Mesodermal cell (in vitro differentiated cells): ENCODE data around the gene RPA1.

Experiments
- H3K27ac ChIP-seq: 2 replicates; pipeline ENCODE4 v1.7.0; 2013; ENCODE audit warnings: mild to moderate bottlenecking, low read depth, low read length, moderate library complexity; ENCODE audit not compliant: severe bottlenecking
- H3K36me3 ChIP-seq: 2 replicates; pipeline ENCODE4 v1.7.1; 2013; ENCODE audit warnings: mild to moderate bottlenecking, low read length, moderate library complexity; ENCODE audit not compliant: control insufficient read depth, insufficient read depth
- H3K4me1 ChIP-seq: one replicate; pipeline ENCODE4 v1.7.1; 2013; ENCODE audit warnings: mild to moderate bottlenecking, low read length; ENCODE audit not compliant: insufficient read depth, control insufficient read depth, poor library complexity, severe bottlenecking
- H3K4me3 ChIP-seq: 2 replicates; pipeline ENCODE4 v1.7.0; 2013; ENCODE audit warnings: low read length, control low read depth, mild to moderate bottlenecking; ENCODE audit not compliant: insufficient read depth, poor library complexity, severe bottlenecking; ENCODE audit errors: extremely low read depth
- H3K9me3 ChIP-seq: 2 replicates; pipeline ENCODE4 v1.7.1; 2013; ENCODE audit warnings: mild to moderate bottlenecking, low read length, moderate library complexity; ENCODE audit not compliant: control insufficient read depth
- WGBS, 2 experiments: methylation state at CpG; one replicate each; pipeline ENCODE4 v1.1.5; 2013; ENCODE audit warnings: missing lambda C conversion rate in 2 of 2; ENCODE audit not compliant: insufficient coverage in 2 of 2; 5-methylcytosine and 5-hydroxymethylcytosine counted together

The RPA1 gene

DNA sequence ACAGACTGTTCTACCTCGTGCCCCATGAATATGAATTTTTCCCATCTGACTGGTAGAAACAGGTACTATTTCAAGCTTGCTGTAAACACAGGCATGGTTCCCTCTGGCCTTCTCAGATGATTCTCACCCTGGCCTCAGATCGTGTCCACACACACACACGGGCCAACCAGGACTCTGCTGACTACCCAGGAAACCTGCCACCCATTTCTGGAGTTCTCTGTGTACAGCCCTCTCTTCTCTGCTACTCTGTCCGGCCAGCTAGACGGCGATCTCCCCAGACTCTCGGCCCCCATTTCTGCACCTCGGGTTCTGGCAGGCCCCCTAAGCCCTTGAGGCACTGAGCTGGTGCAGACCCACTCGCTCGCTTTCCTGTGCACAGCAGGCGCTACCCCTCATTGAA lies 31.2 kb downstream of the RPA1 start:
- H3K4me1 ChIP-seq = no peaks in the 10 kb centered on the region
- no peaks in the 10 kb centered on the region for H3K9me3 ChIP-seq
- no peak overlapping the region for H3K4me3 ChIP-seq
- WGBS, 2 experiments = 96 to 97% methylated on average over 8 to 11 of the region's 11 CpGs
- peaks cover 33% of the 10 kb centered on the region for H3K36me3 ChIP-seq
- no peak overlapping the region for H3K27ac ChIP-seq

DNA sequence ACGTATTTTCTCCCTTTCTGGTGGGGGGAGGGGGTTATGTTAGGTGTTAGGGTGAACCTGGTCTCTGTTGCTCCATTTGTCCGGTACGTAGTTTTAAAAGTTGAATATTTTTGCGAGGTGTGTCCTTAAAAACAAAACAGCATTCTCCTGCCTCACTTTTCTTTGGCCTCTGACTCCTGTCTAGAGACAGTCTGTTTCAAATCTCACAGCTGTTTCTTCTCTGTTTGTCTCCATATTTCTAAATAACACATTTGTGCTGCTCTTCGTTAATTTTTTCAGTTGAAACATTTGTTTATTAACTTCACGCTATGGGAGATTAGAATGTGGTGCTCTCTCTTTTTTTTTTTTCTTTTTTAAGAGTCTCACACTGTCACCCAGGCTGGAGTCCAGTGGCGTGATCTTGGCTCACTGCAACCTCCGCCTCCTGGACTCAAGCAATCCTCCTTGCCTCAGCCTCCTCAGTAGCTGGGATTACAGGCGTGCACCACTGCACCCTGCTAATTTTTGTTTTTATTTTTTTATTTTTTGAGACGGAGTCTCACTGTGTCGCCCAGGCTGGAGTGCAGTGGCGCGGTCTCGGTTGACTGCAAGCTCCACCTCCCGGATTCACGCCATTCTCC lies 31.7 kb downstream of the RPA1 start:
- Histone ChIP-seq H3K27ac (no peak overlapping the region), H3K4me3 (no peak overlapping the region), H3K36me3 (peaks cover 32% of the 10 kb centered on the region), H3K9me3 (no peaks in the 10 kb centered on the region), H3K4me1 (no peaks in the 10 kb centered on the region)
- 97 to 100% methylated on average over 10 to 11 of the region's 16 CpGs for WGBS, 2 experiments

- peaks cover 45% of the 10 kb centered on the region for H3K36me3 ChIP-seq
- H3K27ac ChIP-seq = no peak overlapping the region
- WGBS, 2 experiments = 78 to 86% methylated on average over 9 to 10 of the region's 17 CpGs
- H3K4me1 ChIP-seq = no peaks in the 10 kb centered on the region
- H3K9me3 ChIP-seq = no peaks in the 10 kb centered on the region
- no peak overlapping the region for H3K4me3 ChIP-seq
Observed at GRCh38 chr17:1865252-1866037, 35.6 kb downstream of the RPA1 start.

GRCh38 chr17:1867307-1867706 lies 37.5 kb downstream of the RPA1 start:
- Histone ChIP-seq H3K9me3 (no peaks in the 10 kb centered on the region), H3K4me3 (no peak overlapping the region), H3K27ac (no peak overlapping the region), H3K36me3 (peaks cover 47% of the 10 kb centered on the region), H3K4me1 (no peaks in the 10 kb centered on the region)
- WGBS, 2 experiments = 83 to 94% methylated on average over 2 to 3 of the region's 3 CpGs

GRCh38 chr17:1868090-1868489 lies 38.3 kb downstream of the RPA1 start:
- Histone ChIP-seq H3K36me3 (peaks cover 55% of the 10 kb centered on the region), H3K4me1 (no peaks in the 10 kb centered on the region), H3K4me3 (no peak overlapping the region), H3K9me3 (no peaks in the 10 kb centered on the region), H3K27ac (no peak overlapping the region)
- WGBS, 2 experiments = 93 to 94% methylated on average over 8 of the region's 8 CpGs

DNA sequence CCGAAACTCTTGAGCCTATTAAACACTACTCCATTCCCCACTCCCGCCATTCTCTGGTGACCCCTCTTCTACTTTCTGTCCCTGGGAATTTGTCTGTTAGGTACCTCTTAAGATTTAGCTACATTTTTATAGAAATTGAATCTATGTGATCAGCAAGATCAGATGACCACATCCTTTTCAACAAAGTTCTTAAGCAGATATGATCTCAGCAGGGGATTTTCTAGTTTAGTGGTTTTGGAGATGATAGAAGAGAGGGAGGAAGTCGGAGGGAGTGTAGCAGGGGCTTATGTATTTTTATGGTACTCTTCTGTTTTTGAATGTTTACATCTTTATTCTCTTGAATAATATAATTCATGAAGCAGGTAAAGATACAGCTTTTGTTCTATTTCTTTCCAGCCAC lies 40.8 kb downstream of the RPA1 start:
- WGBS, 2 experiments = no CpG with 5 or more reads among the region's 3 CpGs
- H3K9me3 ChIP-seq = no peaks in the 10 kb centered on the region
- H3K4me3 ChIP-seq = no peak overlapping the region
- no peak overlapping the region for H3K27ac ChIP-seq
- no peaks in the 10 kb centered on the region for H3K4me1 ChIP-seq
- H3K36me3 ChIP-seq = peaks cover 74% of the 10 kb centered on the region

DNA sequence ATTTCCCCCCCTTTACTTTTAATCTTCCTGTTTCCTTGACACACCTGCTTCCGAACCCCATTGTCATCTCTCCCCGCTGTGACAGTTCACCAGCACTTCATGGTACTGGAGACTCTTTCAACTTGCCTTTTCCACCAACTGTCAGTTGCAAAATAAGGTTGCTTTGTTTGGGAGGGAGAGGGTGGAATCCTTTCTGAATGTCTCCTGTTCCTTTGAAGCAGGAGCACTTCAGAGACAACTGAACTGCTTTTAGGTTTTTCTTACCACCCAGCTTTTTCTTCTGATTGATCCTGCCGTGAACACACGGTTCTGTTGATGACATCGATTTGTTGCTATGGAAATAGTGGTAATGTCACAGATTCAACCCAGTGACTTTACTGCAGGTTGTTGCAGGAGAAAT lies 42.0 kb downstream of the RPA1 start:
- Histone ChIP-seq H3K36me3 (peaks cover 74% of the 10 kb centered on the region), H3K9me3 (no peaks in the 10 kb centered on the region), H3K4me1 (no peaks in the 10 kb centered on the region), H3K4me3 (no peak overlapping the region), H3K27ac (no peak overlapping the region)
- WGBS, 2 experiments = 60 to 100% methylated on average over 1 to 2 of the region's 5 CpGs

- Histone ChIP-seq H3K27ac (no peak overlapping the region), H3K36me3 (peaks cover 74% of the 10 kb centered on the region), H3K9me3 (no peaks in the 10 kb centered on the region), H3K4me3 (no peak overlapping the region), H3K4me1 (no peaks in the 10 kb centered on the region)
- 95 to 100% methylated on average over 11 to 12 of the region's 12 CpGs for WGBS, 2 experiments
Observed at GRCh38 chr17:1872254-1872653, 42.4 kb downstream of the RPA1 start.

DNA sequence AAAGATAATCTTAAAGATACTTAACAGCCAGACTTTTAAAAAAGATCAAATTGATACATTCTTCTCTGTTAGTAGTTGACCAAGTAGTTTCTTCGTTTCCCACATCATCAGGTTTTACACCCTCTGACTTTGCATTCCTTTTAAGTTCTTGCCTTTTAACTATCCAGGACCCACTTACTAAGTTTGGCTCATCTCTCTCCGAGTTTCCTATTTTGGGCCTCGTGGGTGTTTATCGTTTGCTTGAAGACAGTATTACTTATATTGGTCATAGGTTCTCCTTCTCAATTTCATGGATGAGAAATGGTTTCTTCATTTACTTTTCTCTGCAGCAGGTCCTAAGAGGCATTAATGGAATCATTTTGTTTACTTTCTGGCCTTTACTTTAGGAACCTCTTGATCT lies 43.2 kb downstream of the RPA1 start:
- Histone ChIP-seq H3K4me1 (no peaks in the 10 kb centered on the region), H3K27ac (no peak overlapping the region), H3K9me3 (no peaks in the 10 kb centered on the region), H3K4me3 (no peak overlapping the region), H3K36me3 (peaks cover 77% of the 10 kb centered on the region)
- 100% methylated on average over 1 of the region's 4 CpGs for WGBS, 2 experiments

DNA sequence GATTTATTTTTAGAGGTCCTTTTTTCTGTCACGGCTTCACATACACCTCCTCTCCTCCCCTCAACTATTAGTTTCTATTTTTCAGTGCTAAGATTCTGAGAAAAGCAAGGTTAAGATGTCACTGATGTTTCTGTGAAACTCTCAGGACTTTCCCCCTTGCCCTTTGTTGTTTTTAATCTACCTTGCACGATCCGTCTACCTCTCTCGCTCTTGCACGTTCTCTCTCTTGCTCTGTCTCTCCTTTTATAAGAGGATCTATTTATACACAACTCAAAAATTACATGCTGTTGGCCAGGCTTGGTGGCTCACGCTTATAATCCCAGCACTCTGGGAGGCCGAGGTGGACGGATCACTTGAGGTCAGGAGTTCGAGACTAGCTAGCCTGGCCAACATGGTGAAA lies 43.6 kb downstream of the RPA1 start:
- Histone ChIP-seq H3K27ac (no peak overlapping the region), H3K36me3 (peaks cover 81% of the 10 kb centered on the region), H3K9me3 (no peaks in the 10 kb centered on the region), H3K4me1 (no peaks in the 10 kb centered on the region), H3K4me3 (no peak overlapping the region)
- WGBS, 2 experiments = 96 to 98% methylated on average over 8 of the region's 9 CpGs

GRCh38 chr17:1875597-1875996 lies 45.8 kb downstream of the RPA1 start:
- 85% methylated on average over 2 of the region's 4 CpGs; no CpG with 5 or more reads in 1 of the 2 experiments for WGBS, 2 experiments
- peaks cover 4% of the 10 kb centered on the region for H3K4me1 ChIP-seq
- peaks cover 88% of the 10 kb centered on the region for H3K36me3 ChIP-seq
- no peak overlapping the region for H3K27ac ChIP-seq
- no peaks in the 10 kb centered on the region for H3K9me3 ChIP-seq
- no peak overlapping the region for H3K4me3 ChIP-seq
